ENCODE data around the gene NSD2. TPM values are rescaled to one million over a fixed set of nuclear protein-coding genes. Genes with fewer than 3 reads are reported as not detected.

The NSD2 gene
- total RNA-seq, 3 donors from 2014 or later: 82.8 to 114 (median 83.3) TPM

GRCh38 chr4:1985294-1985693 lies 114.1 kb downstream of the NSD2 start:
- intact Hi-C loops (cut with DNase I, micrococcal nuclease): no loop called here
- Histone ChIP-seq H3K4me3 (no peak overlapping the region), H3K36me3 (ENCODE audit: low read depth) (peaks cover 6% of the 10 kb centered on the region), H3K4me1 (ENCODE audit: low read depth) (no peaks in the 10 kb centered on the region), H3K9me3 (no peaks in the 10 kb centered on the region)
- DNase-seq (no peak), ATAC-seq (no peak)
- TF ChIP-seq CTCF (IDR thresholded peaks at IDR 0.05): no peak

- TF ChIP-seq CTCF (IDR thresholded peaks at IDR 0.05): no peak
- no peaks in the 10 kb centered on the region for H3K9me3 ChIP-seq
- intact Hi-C loops (cut with DNase I, micrococcal nuclease): no loop called here
- ATAC-seq (no peak), DNase-seq (no peak)
- no peak overlapping the region for H3K4me3 ChIP-seq
- peaks cover 6% of the 10 kb centered on the region for H3K36me3 ChIP-seq (ENCODE audit: low read depth)
- H3K4me1 ChIP-seq (ENCODE audit: low read depth): no peaks in the 10 kb centered on the region
Observed at GRCh38 chr4:1985780-1986577, 114.8 kb downstream of the NSD2 start.

GRCh38 chr4:1986578-1987210 lies 115.5 kb downstream of the NSD2 start:
- DNase-seq (no peak), ATAC-seq (peak; percentile 2)
- intact Hi-C loops (cut with DNase I, micrococcal nuclease): no loop called here
- H3K4me1 ChIP-seq (ENCODE audit: low read depth): no peaks in the 10 kb centered on the region
- no peaks in the 10 kb centered on the region for H3K9me3 ChIP-seq
- peaks cover 6% of the 10 kb centered on the region for H3K36me3 ChIP-seq (ENCODE audit: low read depth)
- TF ChIP-seq CTCF (IDR thresholded peaks at IDR 0.05): no peak
- no peak overlapping the region for H3K4me3 ChIP-seq

GRCh38 chr4:1987296-1987695 lies 116.1 kb downstream of the NSD2 start:
- Histone ChIP-seq H3K36me3 (ENCODE audit: low read depth) (peaks cover 6% of the 10 kb centered on the region), H3K9me3 (no peaks in the 10 kb centered on the region), H3K4me3 (no peak overlapping the region), H3K4me1 (ENCODE audit: low read depth) (no peaks in the 10 kb centered on the region)
- DNase-seq: no peak
- TF ChIP-seq CTCF (IDR thresholded peaks at IDR 0.05): no peak
- no peak for ATAC-seq
- intact Hi-C loops (cut with DNase I, micrococcal nuclease): no loop called here

GRCh38 chr4:1987721-1988326 lies 116.6 kb downstream of the NSD2 start:
- intact Hi-C loops (cut with DNase I, micrococcal nuclease): no loop called here
- Histone ChIP-seq H3K4me1 (ENCODE audit: low read depth) (no peaks in the 10 kb centered on the region), H3K36me3 (ENCODE audit: low read depth) (peaks cover 6% of the 10 kb centered on the region), H3K4me3 (no peak overlapping the region), H3K9me3 (no peaks in the 10 kb centered on the region)
- ATAC-seq: no peak
- no peak for DNase-seq
- no peak for TF ChIP-seq CTCF (IDR thresholded peaks at IDR 0.05)

All from mucosa of descending colon (tissue), 3 donors.